LNCAP (cell line): ENCODE results near the gene RPS26.

Source experiments
- TF ChIP-seq, protein P1 (sequence below): fragments of 450-650 bp; IDR thresholded peaks from 2 replicates; pipeline ENCODE4 v1.5.1; 2017; ENCODE audit warnings: mild to moderate bottlenecking

RPS26 gene

DNA sequence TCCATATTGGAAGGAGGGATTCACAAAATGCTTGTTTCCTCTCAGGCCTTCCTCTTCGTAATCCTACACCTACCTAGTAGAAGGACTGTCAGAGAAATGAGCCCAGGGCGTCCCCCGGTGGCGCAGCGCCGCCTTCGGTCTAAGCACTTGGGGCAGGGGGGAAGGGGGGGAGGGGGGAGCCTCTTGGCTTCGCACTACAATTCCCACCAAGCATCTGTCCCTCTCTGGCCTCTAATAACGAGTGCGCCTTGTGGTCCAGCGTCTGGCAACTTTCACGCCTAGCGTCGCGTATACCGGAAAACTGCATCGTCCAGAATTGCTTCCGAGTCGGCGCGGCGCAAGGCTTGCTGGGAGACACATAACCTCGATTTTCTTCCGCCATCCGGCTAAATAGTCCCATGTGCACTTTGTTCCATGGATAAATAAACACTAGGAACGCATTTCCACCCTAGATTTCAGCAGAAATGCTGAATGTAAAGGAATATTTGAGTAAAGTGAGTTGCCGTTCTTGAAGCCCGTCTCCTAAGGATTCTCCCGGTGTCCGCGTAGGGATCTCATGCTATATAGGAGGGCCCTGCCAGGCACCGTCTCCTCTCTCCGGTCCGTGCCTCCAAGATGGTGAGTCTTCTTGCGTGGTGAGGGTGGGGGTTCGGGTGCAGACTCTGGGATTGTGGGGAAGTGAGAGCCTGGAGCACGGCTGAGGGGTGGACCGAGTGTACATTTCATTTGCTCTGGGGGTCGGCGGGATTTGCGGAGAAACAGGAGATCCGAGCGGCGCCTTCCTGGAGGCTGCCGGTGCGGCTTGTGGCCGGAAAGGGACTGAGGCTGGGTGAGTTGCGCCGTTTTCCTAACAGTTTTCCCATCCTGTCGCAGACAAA is at the start of gene RPS26:
Gene RPS26 (plus strand): TSS at position 367 of the 878 bp plus-strand sequence. CDS start 249 bp downstream, at position 616.
- TF ChIP-seq, protein P1, sequence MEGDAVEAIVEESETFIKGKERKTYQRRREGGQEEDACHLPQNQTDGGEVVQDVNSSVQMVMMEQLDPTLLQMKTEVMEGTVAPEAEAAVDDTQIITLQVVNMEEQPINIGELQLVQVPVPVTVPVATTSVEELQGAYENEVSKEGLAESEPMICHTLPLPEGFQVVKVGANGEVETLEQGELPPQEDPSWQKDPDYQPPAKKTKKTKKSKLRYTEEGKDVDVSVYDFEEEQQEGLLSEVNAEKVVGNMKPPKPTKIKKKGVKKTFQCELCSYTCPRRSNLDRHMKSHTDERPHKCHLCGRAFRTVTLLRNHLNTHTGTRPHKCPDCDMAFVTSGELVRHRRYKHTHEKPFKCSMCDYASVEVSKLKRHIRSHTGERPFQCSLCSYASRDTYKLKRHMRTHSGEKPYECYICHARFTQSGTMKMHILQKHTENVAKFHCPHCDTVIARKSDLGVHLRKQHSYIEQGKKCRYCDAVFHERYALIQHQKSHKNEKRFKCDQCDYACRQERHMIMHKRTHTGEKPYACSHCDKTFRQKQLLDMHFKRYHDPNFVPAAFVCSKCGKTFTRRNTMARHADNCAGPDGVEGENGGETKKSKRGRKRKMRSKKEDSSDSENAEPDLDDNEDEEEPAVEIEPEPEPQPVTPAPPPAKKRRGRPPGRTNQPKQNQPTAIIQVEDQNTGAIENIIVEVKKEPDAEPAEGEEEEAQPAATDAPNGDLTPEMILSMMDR, result peak; percentile 64

- TF ChIP-seq, protein P1, result no peak
Measured at GRCh38 chr12:55993230-55993853, 48.4 kb upstream of the RPS26 start.

- TF ChIP-seq, protein P1, result no peak
Measured at GRCh38 chr12:55995366-55995765, 46.4 kb upstream of the RPS26 start.

- TF ChIP-seq, protein P1, result peak; percentile 95
Measured at GRCh38 chr12:55996201-55996714, 45.5 kb upstream of the RPS26 start.

DNA sequence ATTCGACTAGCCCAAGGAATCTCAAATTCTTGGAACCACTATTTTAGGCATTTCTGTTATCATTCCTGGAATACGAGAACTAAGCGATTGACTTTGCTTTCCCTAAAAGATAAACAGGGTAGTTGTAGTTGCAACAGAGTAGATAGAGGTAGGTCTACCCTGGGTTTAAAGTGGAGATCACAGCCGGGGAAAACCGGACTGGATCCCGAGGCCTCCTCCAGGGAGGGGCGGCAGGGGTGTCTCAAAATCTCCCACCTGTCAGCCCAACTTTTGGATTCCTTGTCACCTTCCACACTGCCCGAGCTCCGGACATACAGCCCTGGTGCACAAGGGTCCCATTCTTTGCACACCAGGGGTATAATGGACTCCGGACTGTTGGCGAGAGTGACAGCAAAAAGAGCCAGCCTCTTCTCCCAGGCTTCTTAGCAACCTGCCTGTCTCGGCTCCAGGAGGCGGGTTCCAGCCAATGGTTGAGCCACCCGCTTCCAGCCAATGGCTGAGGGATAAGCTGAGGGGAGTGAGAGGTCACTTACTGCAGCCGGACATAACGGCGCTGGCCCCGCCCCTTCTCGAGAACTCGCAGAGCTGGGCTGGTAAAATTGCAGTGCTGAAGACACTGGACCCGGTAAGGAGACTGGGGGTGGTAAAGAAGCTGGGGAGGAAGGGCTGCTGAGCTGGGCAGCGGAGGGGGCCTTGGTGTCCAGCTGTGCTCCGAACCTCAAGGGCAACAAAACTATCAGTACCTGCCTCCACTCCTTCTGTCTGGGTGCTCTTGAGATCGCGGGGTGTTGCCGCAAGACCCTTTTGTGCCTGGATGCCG is 44.8 kb upstream of the RPS26 start, which contains the start of gene SUOX:
Gene SUOX (plus strand): TSS at position 562 of the 820 bp plus-strand sequence. CDS start 4,946 bp downstream, outside the sequence.
- TF ChIP-seq, protein P1, result no peak

DNA sequence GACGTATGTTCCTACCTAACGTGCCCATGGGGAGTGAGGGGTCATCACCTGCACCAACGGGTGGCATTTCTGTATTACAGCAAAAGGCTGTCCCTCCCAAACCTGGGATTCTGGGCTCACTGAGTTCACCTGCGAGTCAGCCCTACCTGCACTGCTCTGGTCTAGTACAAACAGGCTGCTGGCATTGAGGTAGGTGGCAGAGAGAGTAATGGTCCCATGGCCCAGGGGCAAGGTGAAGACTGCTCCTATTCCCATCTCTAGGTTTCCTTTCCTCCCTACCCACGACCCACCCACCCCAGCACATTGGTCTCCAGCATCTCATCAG is 44.2 kb upstream of the RPS26 start:
- TF ChIP-seq, protein P1, result no peak

DNA sequence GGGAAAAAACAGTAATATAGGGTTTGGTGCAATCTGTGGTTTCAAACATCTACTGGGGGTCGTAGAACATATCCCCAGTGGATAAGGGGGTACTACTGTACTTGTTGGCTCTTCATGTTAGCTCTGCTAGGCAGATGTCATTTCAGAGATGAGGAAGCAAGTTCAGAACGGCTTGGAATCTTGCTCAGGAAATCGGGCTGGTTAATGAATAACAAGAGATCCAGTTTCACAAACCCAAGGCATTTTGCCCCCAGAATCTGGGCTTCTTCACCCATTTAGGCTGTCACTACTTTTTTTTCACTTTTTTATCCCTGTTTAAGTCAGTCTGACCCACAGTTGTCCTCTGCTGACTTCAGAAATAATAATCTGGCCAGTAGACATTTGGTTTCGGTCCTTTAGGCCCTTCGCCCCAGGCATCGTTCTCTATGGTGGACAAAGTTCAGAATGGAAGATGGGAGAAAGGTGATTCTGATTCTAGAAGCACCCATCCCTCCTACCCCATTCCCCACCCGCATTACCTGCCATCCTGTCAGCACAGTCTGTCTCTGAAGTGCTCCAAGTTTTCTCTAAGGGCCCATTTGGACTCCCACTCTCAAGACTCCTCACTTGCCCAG is 40.1 kb upstream of the RPS26 start:
- TF ChIP-seq, protein P1, result no peak
